Kidney epithelial cell (primary cell): ENCODE data around the gene EDIL3. TPM values are rescaled to one million over a fixed set of nuclear protein-coding genes. Genes with fewer than 3 reads are reported as not detected.
A peak's percentile ranks its signal among the peaks of the same experiment; 100 is the strongest.

Experiments
- DNase-seq: peaks from one replicate; pipeline ENCODE4 v3.0.0-alpha.2; 2010; ENCODE audit warnings: low read depth
- H3K27me3 ChIP-seq: 2 replicates; pipeline ENCODE4 v1.6.0; 2011; ENCODE audit warnings: low read length; ENCODE audit not compliant: control insufficient read depth, insufficient read depth
- H3K36me3 ChIP-seq: 2 replicates; pipeline ENCODE4 v1.5.1; 2011; ENCODE audit warnings: low read length; ENCODE audit not compliant: control insufficient read depth, insufficient read depth
- H3K4me3 ChIP-seq: 2 replicates; pipeline ENCODE4 v1.5.1; 2011; ENCODE audit warnings: low read depth, mild to moderate bottlenecking, control low read depth, low read length
- total RNA-seq: library from RNA; depleted of rRNA; stranded (reverse); fragments of >200 nt; gene quantifications from 2 replicates; pipeline ENCODE4 v1.2.3, GENCODE V29; 2015
- TF ChIP-seq, protein P1 (sequence below): IDR thresholded peaks from 2 replicates; pipeline ENCODE4 v1.5.1; 2011; ENCODE audit warnings: mild to moderate bottlenecking, moderate library complexity, low read length, control low read depth, inconsistent platforms; ENCODE audit not compliant: insufficient read depth, poor library complexity, severe bottlenecking

EDIL3 gene
- total RNA-seq, 1 donor from 2014 or later, result 41.7 TPM

GRCh38 chr5:84290673-84291072, 94.0 kb downstream of the EDIL3 start:
- DNase-seq, result no peak
- no peaks in the 10 kb centered on the region for H3K36me3 ChIP-seq
- TF ChIP-seq, protein P1, sequence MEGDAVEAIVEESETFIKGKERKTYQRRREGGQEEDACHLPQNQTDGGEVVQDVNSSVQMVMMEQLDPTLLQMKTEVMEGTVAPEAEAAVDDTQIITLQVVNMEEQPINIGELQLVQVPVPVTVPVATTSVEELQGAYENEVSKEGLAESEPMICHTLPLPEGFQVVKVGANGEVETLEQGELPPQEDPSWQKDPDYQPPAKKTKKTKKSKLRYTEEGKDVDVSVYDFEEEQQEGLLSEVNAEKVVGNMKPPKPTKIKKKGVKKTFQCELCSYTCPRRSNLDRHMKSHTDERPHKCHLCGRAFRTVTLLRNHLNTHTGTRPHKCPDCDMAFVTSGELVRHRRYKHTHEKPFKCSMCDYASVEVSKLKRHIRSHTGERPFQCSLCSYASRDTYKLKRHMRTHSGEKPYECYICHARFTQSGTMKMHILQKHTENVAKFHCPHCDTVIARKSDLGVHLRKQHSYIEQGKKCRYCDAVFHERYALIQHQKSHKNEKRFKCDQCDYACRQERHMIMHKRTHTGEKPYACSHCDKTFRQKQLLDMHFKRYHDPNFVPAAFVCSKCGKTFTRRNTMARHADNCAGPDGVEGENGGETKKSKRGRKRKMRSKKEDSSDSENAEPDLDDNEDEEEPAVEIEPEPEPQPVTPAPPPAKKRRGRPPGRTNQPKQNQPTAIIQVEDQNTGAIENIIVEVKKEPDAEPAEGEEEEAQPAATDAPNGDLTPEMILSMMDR, result no peak
- H3K27me3 ChIP-seq, result no peaks in the 10 kb centered on the region
- H3K4me3 ChIP-seq, result no peak overlapping the region

- peak; percentile 9 for DNase-seq
- TF ChIP-seq, protein P1, result no peak
- H3K27me3 ChIP-seq, result no peaks in the 10 kb centered on the region
- H3K4me3 ChIP-seq, result no peak overlapping the region
- H3K36me3 ChIP-seq, result no peaks in the 10 kb centered on the region
Observed at GRCh38 chr5:84290161-84290560, 94.5 kb downstream of the EDIL3 start.

DNA sequence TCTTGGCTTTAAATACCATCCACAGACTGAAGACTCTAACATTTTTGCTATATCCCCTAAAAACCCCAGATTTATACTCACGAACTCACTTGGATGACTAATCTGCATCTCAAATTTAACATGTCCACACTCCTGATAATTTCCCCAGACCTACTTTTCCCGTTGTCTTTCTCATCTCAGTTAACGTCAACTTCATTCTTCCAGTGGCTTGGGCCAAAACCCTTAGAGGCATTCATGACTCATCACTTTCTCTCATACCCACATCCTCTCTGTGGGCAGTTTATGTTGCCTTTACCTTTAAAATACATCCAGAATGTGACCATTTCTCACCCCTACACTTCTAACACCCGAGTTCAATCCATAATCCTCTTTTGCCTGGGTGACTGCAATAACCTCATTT, 96.7 kb downstream of the EDIL3 start:
- TF ChIP-seq, protein P1, result no peak
- DNase-seq, result peak; percentile 66
- Histone ChIP-seq H3K27me3 (no peaks in the 10 kb centered on the region), H3K4me3 (no peak overlapping the region), H3K36me3 (no peaks in the 10 kb centered on the region)

DNA sequence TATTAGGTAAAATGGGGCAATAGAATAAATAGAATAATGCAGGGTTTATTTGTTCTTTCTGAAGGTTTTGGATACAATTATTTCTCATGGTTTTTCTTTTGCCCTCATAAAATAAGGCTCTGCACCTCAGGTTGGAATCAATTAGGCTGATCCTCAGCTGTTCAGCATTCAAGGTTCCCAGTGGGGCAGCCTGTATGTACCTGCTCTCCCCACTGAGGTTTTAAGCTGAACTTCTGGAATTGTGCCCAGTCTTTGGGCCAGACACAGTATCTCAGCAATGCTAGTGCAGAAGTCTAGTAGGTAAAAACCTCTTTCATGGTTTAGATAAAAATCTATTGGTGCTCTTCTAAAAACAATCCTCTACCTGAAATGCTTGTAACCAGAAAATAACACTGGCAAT, 98.0 kb downstream of the EDIL3 start:
- Histone ChIP-seq H3K36me3 (no peaks in the 10 kb centered on the region), H3K27me3 (no peaks in the 10 kb centered on the region), H3K4me3 (no peak overlapping the region)
- TF ChIP-seq, protein P1, result no peak
- no peak for DNase-seq

- H3K27me3 ChIP-seq, result no peaks in the 10 kb centered on the region
- H3K4me3 ChIP-seq, result no peak overlapping the region
- no peak for DNase-seq
- TF ChIP-seq, protein P1, result no peak
- H3K36me3 ChIP-seq, result no peaks in the 10 kb centered on the region
Observed at GRCh38 chr5:84285641-84286637, 98.7 kb downstream of the EDIL3 start.
